ENCODE measurements around the gene ICAM4. TPM values are rescaled to one million over a fixed set of nuclear protein-coding genes. Genes with fewer than 3 reads are reported as not detected.

ICAM4 gene
- total and polyA plus RNA-seq, 2 donors from 2014 or later: 0.85 to 1.1 TPM

- no peak for TF ChIP-seq CTCF (IDR thresholded peaks at IDR 0.05; ENCODE audit: borderline replicate concordance, extremely low read depth, insufficient read depth)
- Histone ChIP-seq H3K9me3 (ENCODE audit: control insufficient read depth in 2 of 3, insufficient read depth in 1 of 3, low read length in 3 of 3) (no peaks in the 10 kb centered on the region), H3K27ac (ENCODE audit: low read depth in 2 of 2, low read length in 2 of 2) (no peak within 1 kb of the TSS), H3K4me3 (ENCODE audit: low read length in 3 of 3) (no peak within 1 kb of the TSS), H3K4me1 (ENCODE audit: control insufficient read depth in 2 of 3, insufficient read depth in 2 of 3, low read depth in 1 of 3, low read length in 3 of 3) (no peaks in the 10 kb centered on the region), H3K36me3 (ENCODE audit: control insufficient read depth in 2 of 3, insufficient read depth in 3 of 3, low read length in 3 of 3) (no peaks in the 10 kb centered on the region), H3K27me3 (ENCODE audit: control insufficient read depth, insufficient read depth, low read length) (no peaks in the 10 kb centered on the region), H3K9ac (ENCODE audit: low read length in 3 of 3) (no peak within 1 kb of the TSS)
- DNase-seq: no peak
- intact Hi-C loops (cut with DNase I): no loop called here
- no peak for FAIRE-seq
Observed at GRCh38 chr19:10309423-10309822, 22.7 kb downstream of the ICAM4 start, which contains the start of gene ZGLP1. TSS of gene ZGLP1 (minus strand) at chr19:10309815.

- no peaks in the 10 kb centered on the region for H3K9me3 ChIP-seq (ENCODE audit: control insufficient read depth in 2 of 3, insufficient read depth in 1 of 3, low read length in 3 of 3)
- DNase-seq (peak; percentile 86 to 95 (median 88)), FAIRE-seq (no peak)
- no peaks in the 10 kb centered on the region for H3K27me3 ChIP-seq (ENCODE audit: control insufficient read depth, insufficient read depth, low read length)
- peak within 1 kb of the TSS; percentile 72 to 91 (median 84) for H3K4me3 ChIP-seq (ENCODE audit: low read length in 3 of 3)
- TF ChIP-seq CTCF (IDR thresholded peaks at IDR 0.05; ENCODE audit: borderline replicate concordance, extremely low read depth, insufficient read depth): no peak
- peaks cover 0 to 2% (median 0%) of the 10 kb centered on the region in 3 donors for H3K4me1 ChIP-seq (ENCODE audit: control insufficient read depth in 2 of 3, insufficient read depth in 2 of 3, low read depth in 1 of 3, low read length in 3 of 3)
- intact Hi-C loops (cut with DNase I): no loop called here
- peak within 1 kb of the TSS in 1 of 2 donors; percentile 26 for H3K27ac ChIP-seq (ENCODE audit: low read depth in 2 of 2, low read length in 2 of 2)
- H3K36me3 ChIP-seq (ENCODE audit: control insufficient read depth in 2 of 3, insufficient read depth in 3 of 3, low read length in 3 of 3): peaks cover 2 to 7% (median 5%) of the 10 kb centered on the region in 3 donors
- H3K9ac ChIP-seq (ENCODE audit: low read length in 3 of 3): peak within 1 kb of the TSS; percentile 63 to 87 (median 78)
Observed at GRCh38 chr19:10315335-10316214, 28.8 kb downstream of the ICAM4 start, which contains the start of gene FDX2. TSS of gene FDX2 (minus strand) at chr19:10316015. CDS start at chr19:10315996, 19 bp downstream.

GRCh38 chr19:10316229-10317044 lies 29.7 kb downstream of the ICAM4 start:
- Histone ChIP-seq H3K4me3 (ENCODE audit: low read length in 3 of 3) (no peak overlapping the region), H3K27me3 (ENCODE audit: control insufficient read depth, insufficient read depth, low read length) (no peaks in the 10 kb centered on the region), H3K9me3 (ENCODE audit: control insufficient read depth in 2 of 3, insufficient read depth in 1 of 3, low read length in 3 of 3) (no peaks in the 10 kb centered on the region), H3K9ac (ENCODE audit: low read length in 3 of 3) (no peak overlapping the region), H3K4me1 (ENCODE audit: control insufficient read depth in 2 of 3, insufficient read depth in 2 of 3, low read depth in 1 of 3, low read length in 3 of 3) (peaks cover 0 to 2% (median 0%) of the 10 kb centered on the region in 3 donors), H3K36me3 (ENCODE audit: control insufficient read depth in 2 of 3, insufficient read depth in 3 of 3, low read length in 3 of 3) (peaks cover 2 to 10% (median 5%) of the 10 kb centered on the region in 3 donors), H3K27ac (ENCODE audit: low read depth in 2 of 2, low read length in 2 of 2) (no peak overlapping the region)
- FAIRE-seq (no peak), DNase-seq (peak in 2 of 5 donors; percentile 71 to 79)
- TF ChIP-seq CTCF (IDR thresholded peaks at IDR 0.05; ENCODE audit: borderline replicate concordance, extremely low read depth, insufficient read depth): no peak
- intact Hi-C loops (cut with DNase I): no loop called here

All from kidney (tissue), 14 donors.